ENCODE measurements around the gene WBP1.

WBP1 gene

GRCh38 chr2:74502720-74503505 is 44.7 kb downstream of the WBP1 start:
- TF ChIP-seq CTCF (IDR thresholded peaks at IDR 0.05; ENCODE audit: insufficient read depth, missing control alignments) = peak; percentile 37
- FAIRE-seq (no peak), DNase-seq (ENCODE audit: insufficient read length, low spot score) (no peak)

- FAIRE-seq = no peak
- TF ChIP-seq CTCF (IDR thresholded peaks at IDR 0.05; ENCODE audit: insufficient read depth, missing control alignments) = no peak
- DNase-seq (ENCODE audit: insufficient read length, low spot score) = no peak
Measured at GRCh38 chr2:74503506-74504475, 45.6 kb downstream of the WBP1 start.

- FAIRE-seq (no peak), DNase-seq (ENCODE audit: insufficient read length, low spot score) (no peak)
- TF ChIP-seq CTCF (IDR thresholded peaks at IDR 0.05; ENCODE audit: insufficient read depth, missing control alignments) = no peak
Measured at GRCh38 chr2:74504591-74504990, 46.4 kb downstream of the WBP1 start.

- FAIRE-seq (no peak), DNase-seq (ENCODE audit: insufficient read length, low spot score) (no peak)
- TF ChIP-seq CTCF (IDR thresholded peaks at IDR 0.05; ENCODE audit: insufficient read depth, missing control alignments) = no peak
Measured at GRCh38 chr2:74505448-74506246, 47.4 kb downstream of the WBP1 start.

- DNase-seq (ENCODE audit: insufficient read length, low spot score) = peak; percentile 93
- no peak for FAIRE-seq
- peak; percentile 58 for TF ChIP-seq CTCF (IDR thresholded peaks at IDR 0.05; ENCODE audit: insufficient read depth, missing control alignments)
Measured at GRCh38 chr2:74507145-74507925, 49.1 kb downstream of the WBP1 start, which contains the start of gene PCGF1. Gene PCGF1, minus strand, starts transcription at chr2:74507695. Its CDS starts 27 bp downstream, at chr2:74507668.

- TF ChIP-seq CTCF (IDR thresholded peaks at IDR 0.05; ENCODE audit: insufficient read depth, missing control alignments) = no peak
- DNase-seq (ENCODE audit: insufficient read length, low spot score) (no peak), FAIRE-seq (no peak)
Measured at GRCh38 chr2:74507926-74508520, 49.8 kb downstream of the WBP1 start.
